AG04450 (cell line): Measurements from ENCODE around the gene LGALS7. TPM values are rescaled to one million over a fixed set of nuclear protein-coding genes. Genes with fewer than 3 reads are reported as not detected.
"Not testable (repeated sequence)": the region's sequence is repeated elsewhere in the genome, so short reads cannot be mapped to it uniquely, and the experiment has no call there.

Experiments
- CTCF ChIA-PET: fragments of 300-600, 350-600 bp; formaldehyde crosslinking; extraction: SDS; loops from one replicate; lab custom pipeline; 2022; ENCODE audit warnings: antibody characterized with exemption, inconsistent platforms; lab: Charles Lee
- POLR2A ChIA-PET: fragments of 350-600 bp; formaldehyde crosslinking; extraction: SDS; loops from one replicate; lab custom pipeline; 2021; ENCODE audit warnings: antibody characterized with exemption, inconsistent platforms; lab: Yijun Ruan, JAX
- DNase-seq: peaks from one replicate; pipeline ENCODE4 v3.0.0-alpha.2; 2011; ENCODE audit warnings: low read depth, low spot score
- H3K27ac ChIP-seq: one replicate; pipeline ENCODE4 v1.5.1; 2012; ENCODE audit warnings: low read depth, low read length, control low read depth
- H3K27me3 ChIP-seq: one replicate; pipeline ENCODE4 v1.6.0; 2012; ENCODE audit warnings: low read length; ENCODE audit not compliant: control insufficient read depth, insufficient read depth
- H3K4me3 ChIP-seq: 2 replicates; pipeline ENCODE4 v1.5.1; 2011; ENCODE audit warnings: mild to moderate bottlenecking, low read depth, low read length, control low read depth
- H3K9me3 ChIP-seq: 2 replicates; pipeline ENCODE4 v1.5.1; 2012; ENCODE audit warnings: low read length; ENCODE audit not compliant: control insufficient read depth, insufficient read depth
- polyA plus RNA-seq: library from polyadenylated mRNA; depleted of rRNA; stranded (reverse); fragments of >200 nt; gene quantifications from 2 replicates; pipeline ENCODE4 v1.2.3, GENCODE V29; 2011
- TF ChIP-seq, protein P1 (sequence below): IDR thresholded peaks from 2 replicates; pipeline ENCODE4 v1.5.1; 2011; ENCODE audit warnings: low read depth, low read length, control low read depth, inconsistent platforms

LGALS7 gene
- polyA plus RNA-seq, 1 experiment = not detected

DNA sequence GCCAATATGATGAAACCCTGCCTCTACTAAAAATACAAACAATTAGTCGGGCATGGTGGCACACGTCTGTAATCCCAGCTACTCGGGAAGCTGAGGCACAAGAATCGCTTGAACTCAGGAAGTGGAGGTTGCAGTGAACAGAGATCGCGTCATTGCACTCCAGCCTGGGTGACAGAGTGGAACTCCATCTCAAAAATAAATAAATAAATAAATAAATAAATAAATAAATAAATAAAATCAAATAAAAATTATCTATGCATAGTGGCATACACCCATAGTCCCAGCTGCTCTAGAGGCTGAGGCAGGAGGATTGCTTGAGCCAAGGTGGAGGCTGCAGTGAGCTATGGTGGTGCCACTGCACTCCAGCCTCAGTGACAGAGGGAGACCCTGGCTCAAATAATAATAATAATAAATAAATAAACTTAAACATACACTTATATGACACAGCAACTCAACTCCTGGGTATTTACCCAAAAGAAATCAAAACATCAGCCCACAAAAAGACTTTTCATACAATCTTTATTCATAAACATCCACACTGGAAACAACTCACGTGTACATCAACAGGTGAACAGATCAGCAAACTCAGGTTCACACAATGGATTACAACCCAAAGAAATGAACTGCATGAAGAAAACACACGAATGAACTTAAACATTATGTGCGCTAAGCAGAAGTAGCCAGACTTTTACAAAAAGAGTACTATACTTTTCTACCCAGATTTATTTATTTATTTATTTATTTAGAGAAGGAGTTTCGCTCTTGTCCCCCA is 6.9 kb downstream of the LGALS7 start:
- no peaks in the 10 kb centered on the region for H3K27me3 ChIP-seq
- no peak overlapping the region for H3K4me3 ChIP-seq
- ChIA-PET CTCF (interaction anchor here (0.9 kb wide), 1 partner anchor 37 kb away, joined by 3 read pairs; no protein-coding TSS in a partner anchor), POLR2A (no interaction called here)
- H3K27ac ChIP-seq = no peak overlapping the region
- H3K9me3 ChIP-seq = peaks cover 3% of the 10 kb centered on the region; the same call in 1 of the 2 replicates
- DNase-seq = no peak
- TF ChIP-seq, protein P1, sequence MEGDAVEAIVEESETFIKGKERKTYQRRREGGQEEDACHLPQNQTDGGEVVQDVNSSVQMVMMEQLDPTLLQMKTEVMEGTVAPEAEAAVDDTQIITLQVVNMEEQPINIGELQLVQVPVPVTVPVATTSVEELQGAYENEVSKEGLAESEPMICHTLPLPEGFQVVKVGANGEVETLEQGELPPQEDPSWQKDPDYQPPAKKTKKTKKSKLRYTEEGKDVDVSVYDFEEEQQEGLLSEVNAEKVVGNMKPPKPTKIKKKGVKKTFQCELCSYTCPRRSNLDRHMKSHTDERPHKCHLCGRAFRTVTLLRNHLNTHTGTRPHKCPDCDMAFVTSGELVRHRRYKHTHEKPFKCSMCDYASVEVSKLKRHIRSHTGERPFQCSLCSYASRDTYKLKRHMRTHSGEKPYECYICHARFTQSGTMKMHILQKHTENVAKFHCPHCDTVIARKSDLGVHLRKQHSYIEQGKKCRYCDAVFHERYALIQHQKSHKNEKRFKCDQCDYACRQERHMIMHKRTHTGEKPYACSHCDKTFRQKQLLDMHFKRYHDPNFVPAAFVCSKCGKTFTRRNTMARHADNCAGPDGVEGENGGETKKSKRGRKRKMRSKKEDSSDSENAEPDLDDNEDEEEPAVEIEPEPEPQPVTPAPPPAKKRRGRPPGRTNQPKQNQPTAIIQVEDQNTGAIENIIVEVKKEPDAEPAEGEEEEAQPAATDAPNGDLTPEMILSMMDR = no peak

DNA sequence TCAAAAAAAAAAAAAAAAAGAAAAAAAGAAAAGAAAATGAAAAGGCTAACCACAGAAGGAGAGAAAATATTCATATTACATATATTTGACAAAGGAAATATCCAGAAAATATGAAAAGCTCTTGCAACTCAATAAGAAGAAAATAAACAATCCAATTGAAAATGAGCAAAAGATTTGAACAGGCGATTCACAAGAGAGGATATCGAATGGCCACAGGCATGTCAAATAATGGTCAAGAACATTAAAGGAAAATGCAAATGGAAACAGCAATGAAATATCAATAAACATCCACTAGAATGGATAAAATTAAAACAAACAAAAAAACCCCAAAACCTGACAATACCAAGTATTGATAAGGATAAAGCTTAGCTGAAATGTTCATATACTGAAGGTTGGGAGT is 8.1 kb downstream of the LGALS7 start:
- Histone ChIP-seq H3K27ac (no peak overlapping the region), H3K9me3 (peaks cover 3% of the 10 kb centered on the region; the same call in 1 of the 2 replicates), H3K27me3 (no peaks in the 10 kb centered on the region), H3K4me3 (no peak overlapping the region)
- DNase-seq = no peak
- TF ChIP-seq, protein P1 = no peak
- POLR2A ChIA-PET = interaction anchor here (0.6 kb wide), 1 partner anchor 1943 kb away, joined by 5 read pairs; no protein-coding TSS in a partner anchor
- CTCF ChIA-PET = no interaction called here

DNA sequence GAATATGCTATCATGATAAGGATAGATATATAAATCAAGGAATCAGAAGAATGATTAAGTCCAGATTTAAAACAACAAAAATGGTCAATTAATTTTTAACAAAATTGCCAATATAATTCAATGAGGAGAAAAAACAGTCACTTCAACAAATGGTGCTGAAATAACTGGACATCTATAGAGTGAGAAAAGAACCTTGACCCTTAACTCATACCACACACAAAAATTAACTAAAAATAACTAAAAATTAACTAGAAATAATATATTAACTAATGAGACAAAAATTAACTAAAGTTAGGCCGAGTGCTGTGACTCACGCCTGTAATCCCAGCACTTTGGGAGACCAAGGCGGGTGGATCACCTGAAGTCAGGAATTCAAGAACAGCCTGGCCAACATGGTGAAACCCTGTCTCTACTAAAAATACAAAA is 9.5 kb downstream of the LGALS7 start:
- DNase-seq = no peak
- H3K9me3 ChIP-seq = no peaks in the 10 kb centered on the region
- H3K27me3 ChIP-seq = no peaks in the 10 kb centered on the region
- no peak overlapping the region for H3K27ac ChIP-seq
- TF ChIP-seq, protein P1 = no peak
- no peak overlapping the region for H3K4me3 ChIP-seq
- POLR2A ChIA-PET = no interaction called here
- CTCF ChIA-PET = no interaction called here

DNA sequence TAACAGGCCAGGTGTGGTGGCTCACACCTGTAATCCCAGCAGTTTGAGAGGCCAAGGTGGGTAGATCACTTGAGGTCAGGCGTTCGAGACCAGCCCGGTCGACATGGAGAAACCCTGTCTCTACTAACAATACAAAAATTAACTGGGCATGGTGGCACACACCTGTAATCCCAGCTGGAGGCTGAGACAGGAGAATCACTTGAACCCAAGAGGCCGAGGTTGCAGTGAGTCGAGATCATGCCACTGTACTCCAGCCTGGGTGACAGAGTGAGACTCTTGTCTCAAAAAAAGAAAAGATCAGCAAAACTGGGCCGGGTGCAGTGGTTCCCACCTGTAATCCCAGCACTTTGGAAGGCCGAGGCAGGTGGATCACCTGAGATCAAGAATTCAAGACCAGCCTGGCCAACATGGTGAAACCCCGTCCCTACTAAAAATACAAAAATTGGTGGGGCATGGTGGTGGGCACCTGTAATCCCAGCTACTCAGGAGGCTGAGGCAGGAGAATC is 11.4 kb downstream of the LGALS7 start:
- not testable (repeated sequence) for H3K27ac ChIP-seq, H3K9me3 ChIP-seq, DNase-seq, H3K4me3 ChIP-seq, H3K27me3 ChIP-seq
- ChIA-PET CTCF (interaction anchor here (0.7 to 1.6 kb wide), 3 partner anchors 8 to 32 kb away, joined by 4 to 10 read pairs (median 4); no protein-coding TSS in a partner anchor), POLR2A (interaction anchor here (0.7 to 1.1 kb wide), 2 partner anchors 69 to 214 kb away, joined by 3 to 6 read pairs; partner anchors contain the start of gene ECH1)

DNA sequence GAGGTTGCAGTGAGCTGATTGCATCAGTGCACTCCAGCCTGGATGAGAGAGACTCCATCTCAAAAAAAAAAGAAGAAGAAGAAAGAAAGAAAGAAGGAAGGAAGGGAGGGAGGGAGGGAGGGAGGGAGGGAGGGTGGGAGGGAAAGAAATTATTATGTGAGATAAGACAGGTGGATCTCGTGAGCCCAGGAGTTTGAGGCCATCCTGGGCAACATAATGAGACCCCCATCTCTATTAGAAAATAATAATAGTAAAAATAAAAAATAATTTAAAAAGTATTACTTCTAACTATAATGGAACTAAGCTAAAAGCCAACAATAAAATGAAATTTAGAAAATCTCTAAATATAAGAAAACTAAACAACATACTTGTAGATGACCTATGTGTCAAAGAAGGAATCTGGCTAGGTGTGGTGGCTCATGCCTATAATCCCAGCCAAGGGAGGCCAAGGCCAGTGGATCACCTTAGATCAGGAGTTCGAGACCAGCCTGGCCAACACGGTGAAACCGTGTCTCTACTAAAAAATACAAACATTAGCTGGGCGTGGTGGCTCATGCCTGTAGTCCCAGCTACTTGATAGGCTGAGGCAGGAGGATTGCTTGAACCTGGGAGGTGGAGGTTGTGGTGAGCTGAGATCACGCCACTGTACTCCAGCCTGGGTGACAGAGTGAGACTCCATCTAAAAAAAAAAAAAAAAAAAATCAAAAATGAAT is 12.4 kb downstream of the LGALS7 start:
- not testable (repeated sequence) for H3K4me3 ChIP-seq, H3K9me3 ChIP-seq, H3K27me3 ChIP-seq, DNase-seq, H3K27ac ChIP-seq
- ChIA-PET POLR2A (interaction anchor here (0.7 to 1.1 kb wide), 2 partner anchors 70 to 215 kb away, joined by 3 to 6 read pairs; partner anchors contain the start of gene ECH1), CTCF (interaction anchor here (0.7 to 1.6 kb wide), 3 partner anchors 9 to 31 kb away, joined by 4 to 10 read pairs (median 4); no protein-coding TSS in a partner anchor)
